ENCODE measurements around the gene NEU2.

NEU2 gene

GRCh38 chr2:233079953-233080835 is 47.7 kb downstream of the NEU2 start:
- peak; percentile 69 for DNase-seq

GRCh38 chr2:233080836-233081229 is 48.4 kb downstream of the NEU2 start:
- no peak for DNase-seq

- peak; percentile 84 for DNase-seq
These were observed 48.8 kb downstream of the NEU2 start for GRCh38 chr2:233081232-233081730.

- DNase-seq = no peak
These were observed 49.3 kb downstream of the NEU2 start for GRCh38 chr2:233081731-233082221.

GRCh38 chr2:233082222-233082930 is 49.9 kb downstream of the NEU2 start:
- DNase-seq = no peak

GRCh38 chr2:233082931-233083755 is 50.7 kb downstream of the NEU2 start:
- DNase-seq = peak; percentile 59

GRCh38 chr2:233083782-233084181 is 51.3 kb downstream of the NEU2 start:
- DNase-seq = no peak

- peak; percentile 87 for DNase-seq
These were observed 52.0 kb downstream of the NEU2 start for GRCh38 chr2:233084488-233084887.
